GM19043 (cell line): ENCODE measurements around the gene CERS1.

Source experiments
- ATAC-seq: cut with Tn5 transposase; IDR thresholded peaks from one replicate; pipeline ENCODE4 v1.9.1; 2021; ENCODE audit warnings: low read depth; ENCODE audit not compliant: unreplicated experiment

CERS1 gene

GRCh38 chr19:18843960-18844359 lies 52.0 kb downstream of the CERS1 start:
- no peak for ATAC-seq

- ATAC-seq = no peak
Observed at GRCh38 chr19:18842166-18842565, 53.8 kb downstream of the CERS1 start.

- ATAC-seq = no peak
Observed at GRCh38 chr19:18841400-18841799, 54.6 kb downstream of the CERS1 start.

- no peak for ATAC-seq
Observed at GRCh38 chr19:18840288-18841267, 55.4 kb downstream of the CERS1 start.

- no peak for ATAC-seq
Observed at GRCh38 chr19:18839465-18840287, 56.3 kb downstream of the CERS1 start.

GRCh38 chr19:18834644-18834984 lies 61.3 kb downstream of the CERS1 start:
- ATAC-seq = no peak

- no peak for ATAC-seq
Observed at GRCh38 chr19:18833849-18834643, 61.9 kb downstream of the CERS1 start.

- ATAC-seq = no peak
Observed at GRCh38 chr19:18833141-18833476, 62.8 kb downstream of the CERS1 start.

- peak; percentile 10 for ATAC-seq
Observed at GRCh38 chr19:18832306-18833140, 63.4 kb downstream of the CERS1 start.

GRCh38 chr19:18831524-18832305 lies 64.2 kb downstream of the CERS1 start, which contains the start of gene UPF1:
Gene UPF1, plus strand, starts transcription at chr19:18831959. Its CDS starts 251 bp downstream, at chr19:18832210.
- peak; percentile 74 for ATAC-seq

GRCh38 chr19:18830488-18830887 lies 65.5 kb downstream of the CERS1 start:
- no peak for ATAC-seq

GRCh38 chr19:18828786-18829185 lies 67.2 kb downstream of the CERS1 start:
- no peak for ATAC-seq
